Upper lobe of left lung (tissue), 6 donors: ENCODE results near the gene MAST3. TPM values are rescaled to one million over a fixed set of nuclear protein-coding genes. Genes with fewer than 3 reads are reported as not detected.

Experiments used
- ATAC-seq, 2 donors: fragments of 200-7000 bp; cut with Tn5 transposase; one replicate each; pipeline ENCODE4 v1.9.1; 2022; ENCODE audit warnings: mild to moderate bottlenecking in 2 of 2, moderate library complexity in 2 of 2; ENCODE audit not compliant: low FRiP score in 2 of 2
- DNase-seq, 2 donors: peaks; one replicate each; pipeline ENCODE4 v3.0.0-alpha.2; 2019 to 2020
- H3K27ac ChIP-seq, 4 donors: fragments of 200-600 bp; sonication (generic); one replicate each; pipeline ENCODE4 v1.5.1; 2016 to 2019
- H3K27me3 ChIP-seq, 4 donors: fragments of 200-600 bp; sonication (generic); one replicate each; pipeline ENCODE4 v1.5.1; 2017 to 2019
- H3K36me3 ChIP-seq, 4 donors: fragments of 200-600 bp; sonication (generic); one replicate each; pipeline ENCODE4 v1.5.1; 2016 to 2019
- H3K4me1 ChIP-seq, 4 donors: fragments of 200-600 bp; sonication (generic); one replicate each; pipeline ENCODE4 v1.5.1; 2018 to 2019
- H3K4me3 ChIP-seq, 4 donors: fragments of 200-600 bp; sonication (generic); one replicate each; pipeline ENCODE4 v1.5.1; 2017 to 2019; ENCODE audit warnings: mild to moderate bottlenecking in 2 of 4, moderate library complexity in 1 of 4
- H3K9me3 ChIP-seq, 4 donors: fragments of 200-600 bp; sonication (generic); one replicate each; pipeline ENCODE4 v1.5.1; 2018 to 2019
- EP300 ChIP-seq, 4 donors: sonication (generic); formaldehyde crosslinking; IDR thresholded peaks; one replicate each; pipeline ENCODE4 v1.5.1; 2017; ENCODE audit warnings: antibody characterized with exemption in 4 of 4, control low read depth in 2 of 4
- POLR2A ChIP-seq, 4 donors: fragments of 450-650 bp; IDR thresholded peaks; one replicate each; pipeline ENCODE4 v1.5.1; 2016 to 2017; ENCODE audit warnings: antibody characterized with exemption in 4 of 4, mild to moderate bottlenecking in 2 of 4
- POLR2AphosphoS5 ChIP-seq, 2 donors: sonication (generic); formaldehyde crosslinking; IDR thresholded peaks; one replicate each; pipeline ENCODE4 v1.5.1; 2017; ENCODE audit warnings: antibody characterized with exemption in 2 of 2
- WGBS, 2 donors: methylation state at CpG; one replicate each; pipeline ENCODE4 v1.1.5; 2017 to 2018; 5-methylcytosine and 5-hydroxymethylcytosine counted together
- total RNA-seq, 6 donors: library from RNA; depleted of rRNA in 4 of 6; stranded (reverse); fragments of >200 nt in 4 of 6; gene quantifications; one replicate each; pipeline versions ENCODE4 v1.1.0 to v1.2.1, GENCODE V29; 2016 to 2021
- TF ChIP-seq, protein P1 (sequence below), 6 experiments: fragments of 450-650 bp in 4 of 6; fragments of 200-600 bp in 2 of 6; sonication (generic) in 2 of 6; IDR thresholded peaks; one replicate each; pipeline ENCODE4 v1.5.1; 2016 to 2019; ENCODE audit warnings: antibody characterized with exemption in 6 of 6
- donor health status: DM: no; HTN: no; CAD: no; lungs with moderate emphysema.
- donor health status: DM: no; HTN: yes; CAD: no; lungs with severe emphysema.

MAST3 gene
- total RNA-seq, 6 donors from 2014 or later: 9.3 to 67.1 (median 27.5) TPM

GRCh38 chr19:18147396-18147795 is 49.8 kb downstream of the MAST3 start:
- TF ChIP-seq EP300 (IDR thresholded peaks at IDR 0.05): no peak
- no peak for TF ChIP-seq POLR2A (IDR thresholded peaks at IDR 0.05)
- TF ChIP-seq, protein P1, sequence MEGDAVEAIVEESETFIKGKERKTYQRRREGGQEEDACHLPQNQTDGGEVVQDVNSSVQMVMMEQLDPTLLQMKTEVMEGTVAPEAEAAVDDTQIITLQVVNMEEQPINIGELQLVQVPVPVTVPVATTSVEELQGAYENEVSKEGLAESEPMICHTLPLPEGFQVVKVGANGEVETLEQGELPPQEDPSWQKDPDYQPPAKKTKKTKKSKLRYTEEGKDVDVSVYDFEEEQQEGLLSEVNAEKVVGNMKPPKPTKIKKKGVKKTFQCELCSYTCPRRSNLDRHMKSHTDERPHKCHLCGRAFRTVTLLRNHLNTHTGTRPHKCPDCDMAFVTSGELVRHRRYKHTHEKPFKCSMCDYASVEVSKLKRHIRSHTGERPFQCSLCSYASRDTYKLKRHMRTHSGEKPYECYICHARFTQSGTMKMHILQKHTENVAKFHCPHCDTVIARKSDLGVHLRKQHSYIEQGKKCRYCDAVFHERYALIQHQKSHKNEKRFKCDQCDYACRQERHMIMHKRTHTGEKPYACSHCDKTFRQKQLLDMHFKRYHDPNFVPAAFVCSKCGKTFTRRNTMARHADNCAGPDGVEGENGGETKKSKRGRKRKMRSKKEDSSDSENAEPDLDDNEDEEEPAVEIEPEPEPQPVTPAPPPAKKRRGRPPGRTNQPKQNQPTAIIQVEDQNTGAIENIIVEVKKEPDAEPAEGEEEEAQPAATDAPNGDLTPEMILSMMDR (IDR thresholded peaks at IDR 0.05): no peak
- no peak for TF ChIP-seq POLR2AphosphoS5 (IDR thresholded peaks at IDR 0.05)
- Histone ChIP-seq H3K4me3 (no peak overlapping the region), H3K36me3 (peaks cover 17 to 60% (median 54%) of the 10 kb centered on the region in 4 donors), H3K27ac (no peak overlapping the region), H3K27me3 (no peaks in the 10 kb centered on the region), H3K9me3 (no peaks in the 10 kb centered on the region), H3K4me1 (peaks cover 9 to 12% (median 10%) of the 10 kb centered on the region in 4 donors)
- DNase-seq (no peak), ATAC-seq (no peak)
- 95 to 97% methylated on average over 13 of the region's 13 CpGs for WGBS, 2 donors

DNA sequence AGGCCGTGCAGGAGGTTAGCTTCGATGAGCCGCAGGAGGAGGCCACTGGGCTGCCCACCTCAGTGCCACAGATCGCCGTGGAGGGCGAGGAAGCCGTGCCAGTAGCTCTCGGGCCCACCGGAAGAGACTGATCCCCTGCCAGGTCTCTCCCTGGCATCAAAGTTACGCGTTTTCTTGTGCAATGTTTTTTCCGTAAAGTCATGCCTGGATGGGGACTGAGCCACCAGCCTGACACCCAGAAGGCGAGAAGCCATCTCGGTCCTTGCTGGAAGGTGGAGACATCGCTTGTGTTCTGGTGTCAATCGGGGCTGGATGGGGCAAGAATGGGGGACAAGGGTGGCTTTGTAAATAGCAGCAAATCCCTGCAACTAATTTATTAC is 52.0 kb downstream of the MAST3 start:
- Histone ChIP-seq H3K36me3 (peaks cover 13 to 40% (median 32%) of the 10 kb centered on the region in 4 donors), H3K4me3 (no peak overlapping the region), H3K4me1 (peaks cover 19 to 26% (median 21%) of the 10 kb centered on the region in 4 donors), H3K27ac (no peak overlapping the region), H3K27me3 (no peaks in the 10 kb centered on the region), H3K9me3 (no peaks in the 10 kb centered on the region)
- no peak for DNase-seq
- no peak for ATAC-seq
- 89 to 95% methylated on average over 15 to 16 of the region's 16 CpGs for WGBS, 2 donors
- TF ChIP-seq POLR2A (IDR thresholded peaks at IDR 0.05) (no peak), POLR2AphosphoS5 (IDR thresholded peaks at IDR 0.05) (no peak), EP300 (IDR thresholded peaks at IDR 0.05) (no peak)
- TF ChIP-seq, protein P1 (IDR thresholded peaks at IDR 0.05): no peak

GRCh38 chr19:18150776-18151624 is 53.4 kb downstream of the MAST3 start:
- DNase-seq (no peak), ATAC-seq (no peak)
- H3K36me3 ChIP-seq: peaks cover 0 to 31% (median 25%) of the 10 kb centered on the region in 4 donors
- H3K27me3 ChIP-seq: no peaks in the 10 kb centered on the region
- no peaks in the 10 kb centered on the region for H3K9me3 ChIP-seq
- no peak overlapping the region for H3K4me3 ChIP-seq
- no peak for TF ChIP-seq POLR2A (IDR thresholded peaks at IDR 0.05)
- TF ChIP-seq POLR2AphosphoS5 (IDR thresholded peaks at IDR 0.05): no peak
- TF ChIP-seq, protein P1 (IDR thresholded peaks at IDR 0.05): no peak
- TF ChIP-seq EP300 (IDR thresholded peaks at IDR 0.05): no peak
- H3K27ac ChIP-seq: peak overlapping the region in 2 of 4 donors; percentile 92 to 96
- H3K4me1 ChIP-seq: peaks cover 24 to 37% (median 27%) of the 10 kb centered on the region in 4 donors
- WGBS, 2 donors: 92 to 96% methylated on average over 6 to 18 of the region's 18 CpGs

GRCh38 chr19:18152442-18152816 is 54.9 kb downstream of the MAST3 start:
- Histone ChIP-seq H3K4me3 (peak overlapping the region; percentile 30 to 98 (median 94)), H3K36me3 (peaks cover 0 to 20% (median 14%) of the 10 kb centered on the region in 4 donors), H3K9me3 (no peaks in the 10 kb centered on the region), H3K27ac (peak overlapping the region; percentile 92 to 97 (median 94)), H3K27me3 (no peaks in the 10 kb centered on the region), H3K4me1 (peaks cover 38 to 51% (median 41%) of the 10 kb centered on the region in 4 donors)
- peak; percentile 85 to 86 for ATAC-seq
- 0% methylated on average over 21 to 22 of the region's 22 CpGs for WGBS, 2 donors
- peak in 1 of 2 donors; percentile 7 for TF ChIP-seq POLR2AphosphoS5 (IDR thresholded peaks at IDR 0.05)
- TF ChIP-seq EP300 (IDR thresholded peaks at IDR 0.05): no peak
- no peak for TF ChIP-seq POLR2A (IDR thresholded peaks at IDR 0.05)
- TF ChIP-seq, protein P1 (IDR thresholded peaks at IDR 0.05): peak; percentile 44 to 81 (median 72)
- peak; percentile 32 to 97 for DNase-seq
